CD4-positive, alpha-beta T cell (primary cell): ENCODE measurements around the gene AP2B1. TPM values are rescaled to one million over a fixed set of nuclear protein-coding genes. Genes with fewer than 3 reads are reported as not detected.

Experiments
- ATAC-seq: fragments of 200-7000 bp; cut with Tn5 transposase; one replicate; pipeline ENCODE4 v1.10.0; 2022; ENCODE audit warnings: mild to moderate bottlenecking; ENCODE audit not compliant: poor library complexity
- CTCF ChIA-PET: fragments of 350-600 bp; sonication (Branson Sonifier 250); formaldehyde crosslinking; loops from one replicate; lab custom pipeline; 2021; ENCODE audit warnings: antibody characterized with exemption, inconsistent platforms; lab: Charles Lee
- POLR2A ChIA-PET: fragments of 350-600 bp; sonication (Branson Sonifier 250); formaldehyde crosslinking; loops from one replicate; lab custom pipeline; 2021; ENCODE audit warnings: antibody characterized with exemption, inconsistent platforms; lab: Charles Lee
- DNase-seq, 14 experiments: peaks; one replicate each; pipeline ENCODE4 v3.0.0-alpha.2; 2013 to 2020; ENCODE audit warnings: mixed read lengths in 2 of 14
- H3K27ac ChIP-seq, 2 donors: one replicate each; pipeline versions ENCODE4 v1.5.1 to v1.7.0; 2013; ENCODE audit warnings: low read length in 2 of 2, low read depth in 1 of 2, mild to moderate bottlenecking in 1 of 2
- H3K27me3 ChIP-seq, 2 experiments: 1 replicate in 1 of 2; 2 replicates in 1 of 2; pipeline versions ENCODE4 v1.6.1 to v1.7.0; 2013; ENCODE audit warnings: low read length in 2 of 2, control low read depth in 1 of 2, mild to moderate bottlenecking in 1 of 2, moderate library complexity in 1 of 2; ENCODE audit not compliant: insufficient read depth in 2 of 2, control insufficient read depth in 1 of 2
- H3K36me3 ChIP-seq: one replicate; pipeline ENCODE4 v1.6.1; 2013; ENCODE audit warnings: low read length, control low read depth; ENCODE audit not compliant: insufficient read depth
- H3K4me1 ChIP-seq: one replicate; pipeline ENCODE4 v1.6.1; 2013; ENCODE audit warnings: low read length, control low read depth; ENCODE audit not compliant: insufficient read depth
- H3K4me3 ChIP-seq: one replicate; pipeline ENCODE4 v1.5.1; 2013; ENCODE audit warnings: mild to moderate bottlenecking, low read length, moderate library complexity
- H3K9me3 ChIP-seq, 2 experiments: 1 replicate in 1 of 2; 2 replicates in 1 of 2; pipeline versions ENCODE4 v1.6.1 to v1.7.0; 2013; ENCODE audit warnings: low read length in 2 of 2, mild to moderate bottlenecking in 2 of 2, control low read depth in 1 of 2, moderate library complexity in 1 of 2; ENCODE audit not compliant: control insufficient read depth in 1 of 2, insufficient read depth in 1 of 2
- H3K27ac Mint-ChIP-seq: one replicate; pipeline ENCODE4 v1.8.0; 2020; ENCODE audit warnings: mixed read lengths
- H3K27me3 Mint-ChIP-seq: one replicate; pipeline ENCODE4 v1.8.0; 2021; ENCODE audit warnings: mixed read lengths
- H3K36me3 Mint-ChIP-seq: one replicate; pipeline ENCODE4 v1.8.0; 2021; ENCODE audit warnings: low read depth, mixed read lengths
- H3K4me1 Mint-ChIP-seq: one replicate; pipeline ENCODE4 v1.8.0; 2021; ENCODE audit warnings: low read depth, mixed read lengths
- H3K4me3 Mint-ChIP-seq: one replicate; pipeline ENCODE4 v1.8.0; 2020; ENCODE audit warnings: mild to moderate bottlenecking, mixed read lengths
- H3K9me3 Mint-ChIP-seq: one replicate; pipeline ENCODE4 v1.8.0; 2020; ENCODE audit warnings: mixed read lengths
- intact Hi-C, 2 experiments: fragments of 100-400 bp; cut with DNase I in 1 of 2; cut with micrococcal nuclease in 1 of 2; formaldehyde crosslinking; loops; one replicate each; pipeline versions ENCODE4 v1.15.1 to v1.9.0; 2023 to 2025; cut with DNase I, micrococcal nuclease
- total RNA-seq, 174 experiments: library from RNA in 2 of 174; stranded (reverse) in 2 of 174; gene quantifications; one replicate each; pipeline ENCODE4 v1.2.3 and lab custom pipeline; 2021 to 2026
- TF ChIP-seq, protein P1 (sequence below): fragments of 200-600 bp; IDR thresholded peaks from one replicate; pipeline ENCODE4 v1.8.0; 2022; ENCODE audit warnings: antibody characterized with exemption, mild to moderate bottlenecking

Gene AP2B1
- total RNA-seq, 2 experiments from 2014 or later: 67.0 to 69.2 TPM

DNA sequence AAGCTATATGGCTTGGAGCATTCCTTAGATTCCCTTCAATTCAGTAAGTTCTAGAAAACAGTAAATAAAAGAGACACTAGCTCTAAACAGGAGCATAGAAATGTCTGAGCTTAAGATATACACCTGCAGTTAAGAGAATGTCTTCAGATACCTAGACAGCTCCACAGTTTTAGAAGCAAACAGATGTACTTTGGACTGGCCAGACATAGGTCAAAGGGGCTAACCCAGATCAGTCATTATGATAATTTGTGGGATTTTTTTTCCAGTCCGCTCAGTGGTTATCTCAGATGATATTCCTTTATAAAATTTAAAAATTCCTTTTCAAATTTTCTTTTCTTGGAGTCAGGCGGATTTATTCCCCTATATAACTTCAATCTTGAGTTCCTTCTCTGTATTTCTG lies 78.5 kb downstream of the AP2B1 start:
- Mint-ChIP-seq H3K36me3 (peaks cover 60% of the 10 kb centered on the region), H3K4me1 (no peaks in the 10 kb centered on the region), H3K27me3 (no peaks in the 10 kb centered on the region), H3K4me3 (no peak overlapping the region), H3K27ac (no peak overlapping the region), H3K9me3 (no peaks in the 10 kb centered on the region)
- no peak for ATAC-seq
- Histone ChIP-seq H3K27me3 (no peaks in the 10 kb centered on the region), H3K9me3 (no peaks in the 10 kb centered on the region), H3K4me3 (no peak overlapping the region), H3K4me1 (no peaks in the 10 kb centered on the region), H3K36me3 (peaks cover 48% of the 10 kb centered on the region), H3K27ac (no peak overlapping the region)
- no peak for DNase-seq
- CTCF ChIA-PET: interaction anchor here (1.5 to 1.8 kb wide), 2 partner anchors 13 to 82 kb away, joined by 3 to 4 read pairs; no protein-coding TSS in a partner anchor
- intact Hi-C loops: no loop called here
- TF ChIP-seq, protein P1, sequence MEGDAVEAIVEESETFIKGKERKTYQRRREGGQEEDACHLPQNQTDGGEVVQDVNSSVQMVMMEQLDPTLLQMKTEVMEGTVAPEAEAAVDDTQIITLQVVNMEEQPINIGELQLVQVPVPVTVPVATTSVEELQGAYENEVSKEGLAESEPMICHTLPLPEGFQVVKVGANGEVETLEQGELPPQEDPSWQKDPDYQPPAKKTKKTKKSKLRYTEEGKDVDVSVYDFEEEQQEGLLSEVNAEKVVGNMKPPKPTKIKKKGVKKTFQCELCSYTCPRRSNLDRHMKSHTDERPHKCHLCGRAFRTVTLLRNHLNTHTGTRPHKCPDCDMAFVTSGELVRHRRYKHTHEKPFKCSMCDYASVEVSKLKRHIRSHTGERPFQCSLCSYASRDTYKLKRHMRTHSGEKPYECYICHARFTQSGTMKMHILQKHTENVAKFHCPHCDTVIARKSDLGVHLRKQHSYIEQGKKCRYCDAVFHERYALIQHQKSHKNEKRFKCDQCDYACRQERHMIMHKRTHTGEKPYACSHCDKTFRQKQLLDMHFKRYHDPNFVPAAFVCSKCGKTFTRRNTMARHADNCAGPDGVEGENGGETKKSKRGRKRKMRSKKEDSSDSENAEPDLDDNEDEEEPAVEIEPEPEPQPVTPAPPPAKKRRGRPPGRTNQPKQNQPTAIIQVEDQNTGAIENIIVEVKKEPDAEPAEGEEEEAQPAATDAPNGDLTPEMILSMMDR: no peak
- POLR2A ChIA-PET: interaction anchor here (0.8 kb wide), 1 partner anchor 11 kb away, joined by 3 read pairs; no protein-coding TSS in a partner anchor

DNA sequence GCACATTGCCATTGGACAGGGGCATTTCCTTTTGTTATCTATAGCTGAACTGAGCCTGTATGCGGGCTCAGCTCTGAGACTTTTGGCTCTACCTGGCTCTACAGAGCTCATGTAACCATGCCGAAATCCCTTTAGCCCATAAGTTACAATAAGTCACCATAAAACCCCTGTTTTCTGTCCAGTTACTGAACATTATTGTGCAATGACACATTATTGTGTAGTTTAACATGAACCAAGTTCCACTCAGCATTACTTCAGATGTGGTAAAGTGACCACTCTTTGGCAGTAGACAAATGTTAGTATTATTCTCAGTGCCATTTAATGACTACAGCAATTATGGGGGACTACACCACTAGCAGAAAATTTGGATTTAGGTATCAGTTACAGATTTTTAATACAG lies 78.9 kb downstream of the AP2B1 start:
- H3K36me3 Mint-ChIP-seq: peaks cover 64% of the 10 kb centered on the region

DNA sequence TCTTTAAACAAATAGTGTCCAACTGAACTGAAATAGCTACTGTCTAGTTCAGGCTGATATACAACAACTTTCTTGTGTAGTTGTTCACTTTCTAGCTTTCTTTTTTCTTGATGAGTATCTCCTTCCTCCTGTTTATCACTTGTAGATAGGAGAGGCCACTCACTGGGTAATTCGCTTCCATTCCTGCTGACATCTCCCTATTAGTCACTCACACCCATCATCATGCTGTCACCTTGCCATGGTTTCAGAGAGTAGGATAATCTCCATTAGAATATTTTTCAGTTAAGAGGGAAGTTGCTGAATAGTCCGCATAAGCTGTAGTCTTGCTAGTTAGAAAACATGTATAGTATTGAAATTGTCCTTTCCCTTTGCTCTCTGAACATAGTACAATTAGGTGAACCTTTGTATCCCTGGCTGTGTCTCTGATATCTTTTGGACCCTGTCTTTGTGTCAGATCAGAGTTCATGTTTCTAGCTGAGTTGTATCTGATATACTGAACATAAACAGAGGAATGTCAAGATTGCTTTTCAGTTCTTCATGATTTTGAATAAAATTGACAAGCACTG lies 79.9 kb downstream of the AP2B1 start:
- intact Hi-C loops: no loop called here
- H3K27me3 ChIP-seq: no peaks in the 10 kb centered on the region

More for the DNA sequence above, 78.9 kb downstream of the AP2B1 start:
- Histone ChIP-seq H3K9me3 (no peaks in the 10 kb centered on the region), H3K27ac (no peak overlapping the region), H3K27me3 (no peaks in the 10 kb centered on the region), H3K36me3 (peaks cover 52% of the 10 kb centered on the region), H3K4me3 (no peak overlapping the region), H3K4me1 (no peaks in the 10 kb centered on the region)
- CTCF ChIA-PET: interaction anchor here (1.8 kb wide), 1 partner anchor 13 kb away, joined by 4 read pairs; no protein-coding TSS in a partner anchor
- no peak overlapping the region for H3K4me3 Mint-ChIP-seq
- POLR2A ChIA-PET: interaction anchor here (0.8 kb wide), 1 partner anchor 10 kb away, joined by 3 read pairs; no protein-coding TSS in a partner anchor
- DNase-seq (no peak), ATAC-seq (no peak)
- no peaks in the 10 kb centered on the region for H3K9me3 Mint-ChIP-seq
- no peak overlapping the region for H3K27ac Mint-ChIP-seq
- TF ChIP-seq, protein P1: no peak
- no peaks in the 10 kb centered on the region for H3K4me1 Mint-ChIP-seq
- intact Hi-C loops: no loop called here
- H3K27me3 Mint-ChIP-seq: no peaks in the 10 kb centered on the region

More for the DNA sequence above, 79.9 kb downstream of the AP2B1 start:
- no peak overlapping the region for H3K4me3 Mint-ChIP-seq
- Histone ChIP-seq H3K27ac (no peak overlapping the region), H3K36me3 (peaks cover 53% of the 10 kb centered on the region), H3K4me3 (no peak overlapping the region), H3K4me1 (no peaks in the 10 kb centered on the region), H3K9me3 (no peaks in the 10 kb centered on the region)
- no peaks in the 10 kb centered on the region for H3K9me3 Mint-ChIP-seq
- no peak overlapping the region for H3K27ac Mint-ChIP-seq
- H3K27me3 Mint-ChIP-seq: no peaks in the 10 kb centered on the region
- ChIA-PET POLR2A (no interaction called here), CTCF (no interaction called here)
- DNase-seq (no peak), ATAC-seq (no peak)
- TF ChIP-seq, protein P1: no peak
- no peaks in the 10 kb centered on the region for H3K4me1 Mint-ChIP-seq
- peaks cover 74% of the 10 kb centered on the region for H3K36me3 Mint-ChIP-seq
